PC-9 (cell line): ENCODE measurements around the gene ZNF181. TPM values are rescaled to one million over a fixed set of nuclear protein-coding genes. Genes with fewer than 3 reads are reported as not detected.

ENCODE experiments used
- BruUV-seq: library from RNA; stranded (reverse); fragments of 400-500 nt; replicated peaks from 2 replicates; lab custom pipeline; 2021; lab: Mats Ljungman, UMichigan
- CTCF ChIA-PET: fragments of 300-600 bp; sonication (Branson Sonifier 250); formaldehyde crosslinking; loops from one replicate; lab custom pipeline; 2022; ENCODE audit warnings: antibody characterized with exemption; lab: Charles Lee
- POLR2A ChIA-PET: fragments of 300-600 bp; sonication (Branson Sonifier 250); formaldehyde crosslinking; loops from one replicate; lab custom pipeline; 2022; ENCODE audit warnings: antibody characterized with exemption; ENCODE audit not compliant: unreplicated experiment; lab: Charles Lee
- DNase-seq, 2 experiments: peaks; one replicate each; pipeline versions ENCODE4 v3.0.0 to v3.0.0-alpha.2; 2015 to 2022; ENCODE audit warnings: mixed read lengths in 1 of 2
- H2AFZ ChIP-seq: fragments of 200-600 bp; sonication (generic); 2 replicates; pipeline ENCODE4 v1.8.1; 2017; ENCODE audit warnings: antibody characterized with exemption
- H3F3A ChIP-seq: fragments of 200-600 bp; sonication (generic); 2 replicates; pipeline ENCODE4 v1.8.1; 2017; ENCODE audit warnings: antibody characterized with exemption, mild to moderate bottlenecking, low read depth; ENCODE audit not compliant: insufficient read depth
- H3K27ac ChIP-seq: fragments of 200-600 bp; sonication (generic); 2 replicates; pipeline ENCODE4 v1.6.1; 2016; ENCODE audit warnings: mixed run types
- H3K27me3 ChIP-seq: fragments of 200-600 bp; sonication (generic); 2 replicates; pipeline ENCODE4 v1.6.1; 2016; ENCODE audit warnings: low read depth, mixed run types; ENCODE audit not compliant: insufficient read depth
- H3K36me3 ChIP-seq: fragments of 200-600 bp; sonication (generic); 2 replicates; pipeline ENCODE4 v1.6.1; 2016; ENCODE audit warnings: low read depth, mixed run types
- H3K4me1 ChIP-seq: fragments of 200-600 bp; sonication (generic); replicated peaks from 2 replicates; pipeline ENCODE4 v1.6.1; 2016; ENCODE audit warnings: mixed run types; ENCODE audit not compliant: insufficient read depth
- H3K4me2 ChIP-seq: fragments of 200-600 bp; sonication (generic); 2 replicates; pipeline ENCODE4 v1.6.1; 2017; ENCODE audit warnings: mixed run types
- H3K4me3 ChIP-seq: fragments of 200-600 bp; sonication (generic); 2 replicates; pipeline ENCODE4 v1.6.1; 2016; ENCODE audit warnings: mixed run types
- H3K79me2 ChIP-seq: fragments of 200-600 bp; sonication (generic); 2 replicates; pipeline ENCODE4 v1.6.1; 2017; ENCODE audit warnings: low read depth, mixed run types
- H3K9me2 ChIP-seq: fragments of 200-600 bp; sonication (generic); 2 replicates; pipeline ENCODE4 v1.8.1; 2017; ENCODE audit warnings: mild to moderate bottlenecking; ENCODE audit not compliant: insufficient read depth
- H3K9me3 ChIP-seq: fragments of 200-600 bp; sonication (generic); 2 replicates; pipeline ENCODE4 v1.8.1; 2016; ENCODE audit warnings: low read depth; ENCODE audit not compliant: insufficient read depth
- H4K20me1 ChIP-seq: fragments of 200-600 bp; sonication (generic); 2 replicates; pipeline ENCODE4 v1.8.1; 2017; ENCODE audit not compliant: insufficient read depth
- CTCF ChIP-seq: fragments of 200-600 bp; sonication (generic); conservative IDR thresholded peaks from 2 replicates; pipeline ENCODE4 v1.6.1; 2017; ENCODE audit warnings: mixed run types, antibody characterized with exemption, mild to moderate bottlenecking, moderate library complexity
- EZH2 ChIP-seq: fragments of 200-600 bp; sonication (generic); IDR thresholded peaks from 2 replicates; pipeline ENCODE4 v1.8.0; 2017; ENCODE audit warnings: antibody characterized with exemption, low read depth
- intact Hi-C: fragments of 100-400 bp; cut with micrococcal nuclease; formaldehyde crosslinking; loops from one replicate; pipeline ENCODE4 v1.10.0; 2022; ENCODE audit not compliant: unreplicated experiment
- total RNA-seq: library from RNA; stranded (reverse); gene quantifications from 2 replicates; pipeline ENCODE4 v1.2.3, GENCODE V29; 2021

ZNF181 gene
- total RNA-seq, 1 experiment from 2014 or later = 4.7 TPM

GRCh38 chr19:34731964-34732363 lies 2.1 kb upstream of the ZNF181 start:
- peaks cover 8% of the 10 kb centered on the region for H3K4me1 ChIP-seq
- H3K27me3 ChIP-seq = peaks cover 13% of the 10 kb centered on the region; the same call in 1 of the 2 replicates
- ChIA-PET CTCF (no interaction called here), POLR2A (no interaction called here)
- H3K9me3 ChIP-seq = peaks cover 16% of the 10 kb centered on the region
- no peaks in the 10 kb centered on the region for H3K9me2 ChIP-seq
- H4K20me1 ChIP-seq = no peaks in the 10 kb centered on the region
- H3K36me3 ChIP-seq = peaks cover 12% of the 10 kb centered on the region
- no peaks in the 10 kb centered on the region for H3K79me2 ChIP-seq
- H3F3A ChIP-seq = peaks cover 8% of the 10 kb centered on the region; the same call in 1 of the 2 replicates
- DNase-seq = no peak
- intact Hi-C loops = no loop called here
- no peak overlapping the region for H3K27ac ChIP-seq
- no peak overlapping the region for H2AFZ ChIP-seq
- H3K4me2 ChIP-seq = no peak overlapping the region
- TF ChIP-seq EZH2 = no peak
- TF ChIP-seq CTCF = no peak
- H3K4me3 ChIP-seq = no peak overlapping the region
- no TSS peak for BruUV-seq

- Histone ChIP-seq H2AFZ (peak overlapping the region; percentile 98; the same call in 1 of the 2 replicates), H3K27ac (no peak overlapping the region), H4K20me1 (no peaks in the 10 kb centered on the region), H3K4me3 (peak overlapping the region; percentile 93; the same call in 1 of the 2 replicates), H3K79me2 (no peaks in the 10 kb centered on the region), H3K36me3 (peaks cover 15% of the 10 kb centered on the region), H3F3A (peaks cover 8% of the 10 kb centered on the region; the same call in 1 of the 2 replicates), H3K4me2 (peak overlapping the region; percentile 87), H3K9me2 (no peaks in the 10 kb centered on the region), H3K9me3 (peaks cover 17% of the 10 kb centered on the region), H3K4me1 (peaks cover 8% of the 10 kb centered on the region), H3K27me3 (peaks cover 6% of the 10 kb centered on the region; the same call in 1 of the 2 replicates)
- DNase-seq = no peak
- ChIA-PET CTCF (no interaction called here), POLR2A (no interaction called here)
- BruUV-seq = no TSS peak
- no peak for TF ChIP-seq CTCF
- TF ChIP-seq EZH2 = no peak
- intact Hi-C loops = no loop called here
Measured at GRCh38 chr19:34732612-34733211, 1.3 kb upstream of the ZNF181 start.

GRCh38 chr19:34733266-34733745 lies 737 bp upstream of the ZNF181 start:
- TSS peak; percentile 94 for BruUV-seq
- intact Hi-C loops = no loop called here

More at GRCh38 chr19:34733266-34733745, 737 bp upstream of the ZNF181 start:
- Histone ChIP-seq H3K4me3 (peak overlapping the region; percentile 93), H2AFZ (peak overlapping the region; percentile 98), H3K9me2 (no peaks in the 10 kb centered on the region), H3K27me3 (peaks cover under 1% of the 10 kb centered on the region; the same call in 1 of the 2 replicates), H3K4me1 (peaks cover 8% of the 10 kb centered on the region), H3K79me2 (no peaks in the 10 kb centered on the region), H4K20me1 (no peaks in the 10 kb centered on the region), H3F3A (peaks cover 8% of the 10 kb centered on the region; the same call in 1 of the 2 replicates), H3K36me3 (peaks cover 17% of the 10 kb centered on the region), H3K9me3 (peaks cover 17% of the 10 kb centered on the region), H3K4me2 (peak overlapping the region; percentile 87), H3K27ac (peak overlapping the region; percentile 77)
- POLR2A ChIA-PET = no interaction called here
- no peak for DNase-seq
- CTCF ChIA-PET = no interaction called here
- TF ChIP-seq CTCF = no peak
- TF ChIP-seq EZH2 = no peak
